Epithelial cell of prostate (primary cell): ENCODE measurements around the gene CCDC149.

Experiments used
- DNase-seq: peaks from one replicate; pipeline ENCODE4 v3.0.0-alpha.2; 2011; ENCODE audit warnings: low read depth, low spot score
- H3K27ac ChIP-seq: fragments of 450-650 bp; 2 replicates; pipeline ENCODE4 v1.5.1; 2017; ENCODE audit warnings: mild to moderate bottlenecking

Gene CCDC149

GRCh38 chr4:24763631-24764297 is 149.1 kb downstream of the CCDC149 start:
- DNase-seq, result peak; percentile 96
- peak overlapping the region; percentile 89 for H3K27ac ChIP-seq
